Gastroesophageal sphincter (tissue), 4 donors: ENCODE measurements around the gene FBXL13. TPM values are rescaled to one million over a fixed set of nuclear protein-coding genes. Genes with fewer than 3 reads are reported as not detected.
"Not testable (repeated sequence)": the region's sequence is repeated elsewhere in the genome, so short reads cannot be mapped to it uniquely, and the experiment has no call there.

Source experiments
- ATAC-seq: fragments of 150-250 bp; one replicate; pipeline ENCODE4 v1.9.1; 2016; ENCODE audit warnings: mild to moderate bottlenecking, moderate library complexity
- H3K27ac ChIP-seq, 4 donors: fragments of 200-600 bp; sonication (generic) in 3 of 4; 1 replicate in 3 of 4; 2 replicates in 1 of 4; pipeline ENCODE4 v1.5.1; 2016 to 2019
- H3K27me3 ChIP-seq: fragments of 200-600 bp; sonication (generic); one replicate; pipeline ENCODE4 v1.5.1; 2019
- H3K36me3 ChIP-seq, 2 donors: fragments of 200-600 bp; sonication (generic); one replicate each; pipeline ENCODE4 v1.5.1; 2019; ENCODE audit warnings: control low read depth in 1 of 2
- H3K4me1 ChIP-seq, 3 donors: fragments of 200-600 bp; sonication (generic); 1 replicate in 2 of 3; 2 replicates in 1 of 3; pipeline ENCODE4 v1.5.1; 2016 to 2019; ENCODE audit warnings: control low read depth in 2 of 3
- H3K4me3 ChIP-seq, 2 donors: fragments of 200-600 bp; sonication (generic); one replicate each; pipeline ENCODE4 v1.5.1; 2019; ENCODE audit warnings: mild to moderate bottlenecking in 1 of 2, moderate library complexity in 1 of 2
- H3K9me3 ChIP-seq, 3 donors: fragments of 200-600 bp; sonication (generic); one replicate each; pipeline ENCODE4 v1.5.1; 2017 to 2019; ENCODE audit warnings: control low read depth in 2 of 3
- EP300 ChIP-seq: sonication (generic); formaldehyde crosslinking; IDR thresholded peaks from one replicate; pipeline ENCODE4 v1.6.1; 2017; ENCODE audit warnings: antibody characterized with exemption, mild to moderate bottlenecking
- POLR2A ChIP-seq, 2 donors: fragments of 450-650 bp; IDR thresholded peaks; one replicate each; pipeline ENCODE4 v1.6.1; 2017; ENCODE audit warnings: antibody characterized with exemption in 2 of 2, mild to moderate bottlenecking in 2 of 2, moderate library complexity in 1 of 2
- POLR2AphosphoS5 ChIP-seq: sonication (generic); formaldehyde crosslinking; IDR thresholded peaks from one replicate; pipeline ENCODE4 v1.6.1; 2017; ENCODE audit warnings: antibody characterized with exemption
- WGBS, 2 donors: methylation state at CpG; one replicate each; pipeline ENCODE4 v1.1.5; 2018; ENCODE audit warnings: low coverage in 1 of 2; 5-methylcytosine and 5-hydroxymethylcytosine counted together
- total RNA-seq, 4 donors: library from RNA; depleted of rRNA; stranded (reverse); fragments of >200 nt; gene quantifications; one replicate each; pipeline ENCODE4 v1.1.0, GENCODE V29; 2016
- TF ChIP-seq, protein P1 (sequence below), 4 experiments: fragments of 200-600 bp in 2 of 4; fragments of 450-650 bp in 2 of 4; sonication (generic) in 1 of 4; IDR thresholded peaks; one replicate each; pipeline ENCODE4 v1.5.1; 2017 to 2019; ENCODE audit warnings: antibody characterized with exemption in 4 of 4, mild to moderate bottlenecking in 2 of 4, moderate library complexity in 2 of 4

The FBXL13 gene
- total RNA-seq, 4 donors from 2014 or later = 1.3 to 5.8 (median 3.2) TPM

DNA sequence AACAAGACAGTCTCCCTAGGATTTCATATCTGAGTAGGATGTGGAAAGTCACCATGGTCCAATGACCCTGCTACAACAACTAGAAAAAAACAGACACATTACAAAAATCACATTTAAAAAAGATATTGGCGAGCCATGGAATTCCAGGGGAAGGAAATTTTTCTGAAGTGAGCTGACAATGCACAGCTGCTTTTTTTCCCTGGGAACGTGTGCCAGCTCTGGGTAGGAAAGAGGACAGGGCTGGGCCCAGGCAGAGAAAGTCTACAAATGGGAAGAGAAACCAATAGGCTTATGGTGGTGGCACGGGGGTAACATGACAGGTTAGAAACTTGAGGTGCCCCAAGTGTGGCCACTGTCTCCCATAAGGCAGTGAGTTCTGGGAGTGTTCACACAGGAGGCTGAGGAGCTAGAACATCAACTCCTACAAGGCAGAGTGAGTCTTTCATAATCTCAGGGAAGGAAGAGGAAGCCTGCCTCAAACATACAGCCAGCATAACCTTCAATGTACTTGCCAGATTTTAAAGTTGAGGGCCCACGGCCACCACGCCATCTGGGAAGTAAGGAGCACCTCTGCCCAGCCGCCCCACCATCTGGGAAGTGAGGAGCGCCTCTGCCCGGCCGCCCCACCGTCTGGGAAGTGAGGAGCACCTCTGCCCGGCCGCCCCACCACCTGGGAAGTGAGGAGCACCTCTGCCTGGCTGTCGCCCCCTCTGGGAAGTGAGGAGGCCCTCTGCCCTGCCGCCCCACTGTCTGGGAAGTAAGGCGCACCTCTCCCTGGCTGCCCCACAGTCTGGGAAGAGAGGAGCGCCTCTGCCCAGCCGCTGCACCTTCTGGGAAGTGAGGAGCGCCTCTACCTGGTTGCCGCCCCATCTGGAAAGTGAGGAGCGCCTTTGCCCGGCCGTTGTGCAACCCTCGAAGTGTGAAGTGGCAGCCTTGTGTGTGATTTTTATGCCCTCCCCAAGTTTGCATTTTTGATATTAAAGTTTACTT is 5.9 kb downstream of the FBXL13 start:
- WGBS, 2 donors = 67 to 69% methylated on average over 2 to 3 of the region's 23 CpGs
- no peak for ATAC-seq
- H3K9me3 ChIP-seq = no peaks in the 10 kb centered on the region
- H3K27ac ChIP-seq = no peak overlapping the region
- TF ChIP-seq POLR2A (IDR thresholded peaks at IDR 0.05) (no peak), EP300 (no peak)
- no peaks in the 10 kb centered on the region for H3K36me3 ChIP-seq
- no peak overlapping the region for H3K4me3 ChIP-seq
- H3K4me1 ChIP-seq = peaks cover 0 to 4% (median 0%) of the 10 kb centered on the region in 3 donors
- no peaks in the 10 kb centered on the region for H3K27me3 ChIP-seq

DNA sequence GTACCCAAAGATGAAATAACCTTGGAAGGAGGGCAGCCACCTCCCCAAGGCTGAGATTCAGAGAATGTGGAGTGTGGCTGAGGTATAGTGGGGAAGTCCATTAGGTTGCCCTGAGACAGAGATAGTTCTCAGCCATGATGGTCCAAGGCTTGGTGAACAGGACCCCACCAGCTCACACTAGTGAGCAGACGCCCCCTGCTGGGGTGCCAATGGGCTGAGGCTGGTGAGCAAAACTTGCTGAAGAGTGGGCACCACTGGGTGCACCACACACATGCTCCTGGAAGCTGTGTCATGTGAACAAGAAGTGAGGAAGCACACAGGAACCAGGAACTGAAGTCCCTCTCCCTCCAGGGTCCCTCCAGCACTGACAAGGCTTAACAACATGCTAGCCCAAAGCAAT is 8.9 kb downstream of the FBXL13 start:
- no peak overlapping the region for H3K4me3 ChIP-seq
- ATAC-seq = no peak
- TF ChIP-seq, protein P1, sequence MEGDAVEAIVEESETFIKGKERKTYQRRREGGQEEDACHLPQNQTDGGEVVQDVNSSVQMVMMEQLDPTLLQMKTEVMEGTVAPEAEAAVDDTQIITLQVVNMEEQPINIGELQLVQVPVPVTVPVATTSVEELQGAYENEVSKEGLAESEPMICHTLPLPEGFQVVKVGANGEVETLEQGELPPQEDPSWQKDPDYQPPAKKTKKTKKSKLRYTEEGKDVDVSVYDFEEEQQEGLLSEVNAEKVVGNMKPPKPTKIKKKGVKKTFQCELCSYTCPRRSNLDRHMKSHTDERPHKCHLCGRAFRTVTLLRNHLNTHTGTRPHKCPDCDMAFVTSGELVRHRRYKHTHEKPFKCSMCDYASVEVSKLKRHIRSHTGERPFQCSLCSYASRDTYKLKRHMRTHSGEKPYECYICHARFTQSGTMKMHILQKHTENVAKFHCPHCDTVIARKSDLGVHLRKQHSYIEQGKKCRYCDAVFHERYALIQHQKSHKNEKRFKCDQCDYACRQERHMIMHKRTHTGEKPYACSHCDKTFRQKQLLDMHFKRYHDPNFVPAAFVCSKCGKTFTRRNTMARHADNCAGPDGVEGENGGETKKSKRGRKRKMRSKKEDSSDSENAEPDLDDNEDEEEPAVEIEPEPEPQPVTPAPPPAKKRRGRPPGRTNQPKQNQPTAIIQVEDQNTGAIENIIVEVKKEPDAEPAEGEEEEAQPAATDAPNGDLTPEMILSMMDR (IDR thresholded peaks at IDR 0.05) = peak in 2 of 4 experiments; percentile 8 to 42
- TF ChIP-seq POLR2AphosphoS5 (no peak), POLR2A (IDR thresholded peaks at IDR 0.05) (no peak), EP300 (no peak)
- no peaks in the 10 kb centered on the region for H3K9me3 ChIP-seq
- H3K27me3 ChIP-seq = no peaks in the 10 kb centered on the region
- no peak overlapping the region for H3K27ac ChIP-seq
- 14% methylated on average over 1 of the region's 1 CpG; no CpG with 5 or more reads in 1 of the 2 donors for WGBS, 2 donors
- no peaks in the 10 kb centered on the region for H3K36me3 ChIP-seq
- no peaks in the 10 kb centered on the region for H3K4me1 ChIP-seq

DNA sequence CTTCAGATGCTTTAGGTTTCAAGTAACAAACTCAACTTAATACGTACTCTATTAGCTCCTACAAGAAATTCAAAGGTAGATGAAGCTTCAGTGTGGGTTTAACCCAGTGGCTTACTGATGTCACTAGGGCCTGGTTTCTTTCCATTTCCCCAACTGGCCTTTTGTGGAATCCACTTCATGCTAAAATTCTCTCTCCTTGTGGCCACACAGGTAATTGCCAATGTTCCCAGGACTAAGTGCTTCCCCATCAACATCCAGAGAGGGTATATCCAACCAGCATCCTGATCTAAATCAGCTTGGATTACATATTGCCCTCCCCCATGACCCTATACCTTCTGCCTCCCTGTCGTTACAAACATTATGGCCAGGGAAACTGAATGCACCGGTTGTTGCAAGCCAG is 10.7 kb downstream of the FBXL13 start:
- Histone ChIP-seq H3K4me3 (no peak overlapping the region), H3K36me3 (no peaks in the 10 kb centered on the region), H3K9me3 (no peaks in the 10 kb centered on the region), H3K27ac (no peak overlapping the region), H3K4me1 (no peaks in the 10 kb centered on the region), H3K27me3 (no peaks in the 10 kb centered on the region)
- no peak for TF ChIP-seq POLR2AphosphoS5
- no peak for TF ChIP-seq POLR2A (IDR thresholded peaks at IDR 0.05)
- TF ChIP-seq EP300 = no peak
- TF ChIP-seq, protein P1 (IDR thresholded peaks at IDR 0.05) = no peak
- WGBS, 2 donors = 86 to 97% methylated on average over 1 to 3 of the region's 3 CpGs
- no peak for ATAC-seq

DNA sequence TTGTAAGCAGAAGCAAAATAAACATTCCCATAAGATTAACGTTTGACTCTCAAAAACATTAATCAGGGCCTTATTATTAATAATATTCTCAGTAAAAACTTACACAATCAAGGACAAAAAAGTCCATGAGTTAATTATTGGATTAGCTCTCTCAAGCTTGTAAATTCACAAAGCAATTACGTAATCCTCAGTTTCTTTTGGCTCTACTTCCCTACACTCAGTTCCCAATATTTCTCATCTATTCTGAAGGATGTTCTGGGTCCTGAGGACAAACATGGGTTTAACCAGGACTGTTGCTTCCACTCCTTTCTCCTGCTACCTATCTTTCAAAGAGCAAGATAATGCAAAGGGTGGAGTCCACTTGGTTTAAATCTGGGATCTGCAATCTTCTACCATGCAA is 15.1 kb downstream of the FBXL13 start:
- Histone ChIP-seq H3K36me3 (no peaks in the 10 kb centered on the region), H3K4me3 (no peak overlapping the region), H3K4me1 (no peaks in the 10 kb centered on the region), H3K27me3 (no peaks in the 10 kb centered on the region), H3K27ac (no peak overlapping the region), H3K9me3 (no peaks in the 10 kb centered on the region)
- 27 to 55% methylated on average over 2 of the region's 2 CpGs for WGBS, 2 donors
- TF ChIP-seq POLR2A (IDR thresholded peaks at IDR 0.05) (no peak), POLR2AphosphoS5 (no peak), EP300 (no peak)
- TF ChIP-seq, protein P1 (IDR thresholded peaks at IDR 0.05) = no peak
- no peak for ATAC-seq

DNA sequence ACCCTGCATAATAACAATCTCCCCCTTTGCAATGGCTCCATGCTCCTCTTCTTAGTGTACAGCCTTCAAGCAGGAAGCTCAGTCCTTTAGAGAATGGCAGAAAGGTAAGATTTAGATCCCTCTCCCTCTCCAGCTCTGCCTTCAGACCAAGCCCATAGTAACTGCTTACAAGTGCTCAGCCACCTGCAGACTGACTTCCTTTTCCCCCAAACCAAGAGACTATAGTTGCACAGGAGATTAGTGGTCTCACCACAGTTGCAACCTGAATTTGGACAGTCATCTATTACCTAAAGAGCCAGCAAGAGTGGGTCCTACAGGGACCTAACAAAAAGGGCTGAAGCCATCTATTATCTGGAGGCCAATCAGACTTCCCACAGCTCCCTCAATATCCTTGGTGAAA is 16.5 kb downstream of the FBXL13 start:
- H3K4me3 ChIP-seq = no peak overlapping the region
- H3K4me1 ChIP-seq = no peaks in the 10 kb centered on the region
- no peaks in the 10 kb centered on the region for H3K9me3 ChIP-seq
- TF ChIP-seq, protein P1 (IDR thresholded peaks at IDR 0.05) = no peak
- no peak for TF ChIP-seq EP300
- no peak for TF ChIP-seq POLR2A (IDR thresholded peaks at IDR 0.05)
- TF ChIP-seq POLR2AphosphoS5 = no peak
- H3K27me3 ChIP-seq = no peaks in the 10 kb centered on the region
- no peaks in the 10 kb centered on the region for H3K36me3 ChIP-seq
- H3K27ac ChIP-seq = no peak overlapping the region
- no peak for ATAC-seq

DNA sequence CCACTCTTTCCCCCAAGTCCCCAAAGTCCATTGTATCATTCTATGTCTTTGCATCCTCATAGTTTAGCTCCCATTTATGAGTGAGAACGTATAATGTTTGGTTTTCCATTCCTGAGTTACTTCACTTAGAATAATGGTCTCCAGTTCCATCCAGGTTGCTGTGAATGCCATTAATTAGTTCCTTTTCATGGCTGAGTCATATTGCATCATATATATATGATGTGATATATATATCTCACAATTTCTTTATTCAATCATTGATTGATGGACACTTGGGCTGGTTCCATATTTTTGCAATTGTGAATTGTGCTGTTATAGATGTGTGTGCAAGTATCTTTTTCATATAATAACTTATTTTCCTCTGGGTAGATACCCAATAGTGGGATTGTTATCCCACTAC is 18.6 kb downstream of the FBXL13 start:
- H3K4me3 ChIP-seq, H3K27me3 ChIP-seq, H3K36me3 ChIP-seq, ATAC-seq, H3K27ac ChIP-seq, H3K4me1 ChIP-seq, H3K9me3 ChIP-seq: not testable (repeated sequence)
- 88 to 100% methylated on average over 1 of the region's 1 CpG for WGBS, 2 donors
